OCI-M1 (cell line): ENCODE measurements around the gene CSF2RB.

Experiments used
- DNase-seq: peaks from one replicate; lab custom pipeline; 2025; lab: John Stamatoyannopoulos, UW

The CSF2RB gene

DNA sequence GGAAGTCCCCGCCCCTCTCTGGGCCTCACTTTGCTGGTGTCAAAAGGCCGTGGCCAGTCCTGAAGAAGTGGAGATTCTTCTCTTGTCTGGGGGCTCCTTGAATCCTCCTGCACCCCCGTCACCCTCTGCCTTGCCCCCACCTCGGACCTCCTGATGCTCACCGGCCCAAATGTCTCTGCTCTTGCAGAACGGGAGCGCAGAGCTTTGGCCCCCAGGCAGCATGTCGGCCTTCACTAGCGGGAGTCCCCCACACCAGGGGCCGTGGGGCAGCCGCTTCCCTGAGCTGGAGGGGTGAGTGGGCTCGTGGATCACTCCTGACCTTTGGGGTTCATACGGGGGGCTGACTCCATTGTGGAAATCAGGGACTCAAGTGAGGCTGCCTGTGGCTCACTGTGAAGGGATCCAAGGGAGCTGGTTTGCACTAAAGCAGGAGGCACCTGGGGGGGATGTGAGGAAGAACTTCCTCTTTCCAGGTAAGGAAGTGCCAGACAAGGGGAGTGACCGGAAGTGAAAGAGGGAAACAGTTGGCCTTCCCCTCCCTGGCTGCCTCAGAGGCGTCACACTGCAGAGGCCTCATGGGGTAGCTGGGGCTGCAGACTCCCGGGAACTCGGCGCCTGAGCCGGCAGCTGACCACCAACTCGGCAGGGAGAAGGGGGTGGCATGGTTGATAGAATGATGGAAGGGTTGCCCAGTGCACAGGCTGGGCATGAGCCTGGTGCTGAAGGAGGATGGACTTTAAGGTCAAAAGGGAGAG, 23.1 kb downstream of the CSF2RB start:
- DNase-seq = peak; percentile 30

DNA sequence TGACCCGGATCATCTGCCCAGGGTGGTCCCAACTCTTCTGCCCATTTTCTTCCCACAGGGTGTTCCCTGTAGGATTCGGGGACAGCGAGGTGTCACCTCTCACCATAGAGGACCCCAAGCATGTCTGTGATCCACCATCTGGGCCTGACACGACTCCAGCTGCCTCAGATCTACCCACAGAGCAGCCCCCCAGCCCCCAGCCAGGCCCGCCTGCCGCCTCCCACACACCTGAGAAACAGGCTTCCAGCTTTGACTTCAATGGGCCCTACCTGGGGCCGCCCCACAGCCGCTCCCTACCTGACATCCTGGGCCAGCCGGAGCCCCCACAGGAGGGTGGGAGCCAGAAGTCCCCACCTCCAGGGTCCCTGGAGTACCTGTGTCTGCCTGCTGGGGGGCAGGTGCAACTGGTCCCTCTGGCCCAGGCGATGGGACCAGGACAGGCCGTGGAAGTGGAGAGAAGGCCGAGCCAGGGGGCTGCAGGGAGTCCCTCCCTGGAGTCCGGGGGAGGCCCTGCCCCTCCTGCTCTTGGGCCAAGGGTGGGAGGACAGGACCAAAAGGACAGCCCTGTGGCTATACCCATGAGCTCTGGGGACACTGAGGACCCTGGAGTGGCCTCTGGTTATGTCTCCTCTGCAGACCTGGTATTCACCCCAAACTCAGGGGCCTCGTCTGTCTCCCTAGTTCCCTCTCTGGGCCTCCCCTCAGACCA, 24.0 kb downstream of the CSF2RB start:
- no peak for DNase-seq

DNA sequence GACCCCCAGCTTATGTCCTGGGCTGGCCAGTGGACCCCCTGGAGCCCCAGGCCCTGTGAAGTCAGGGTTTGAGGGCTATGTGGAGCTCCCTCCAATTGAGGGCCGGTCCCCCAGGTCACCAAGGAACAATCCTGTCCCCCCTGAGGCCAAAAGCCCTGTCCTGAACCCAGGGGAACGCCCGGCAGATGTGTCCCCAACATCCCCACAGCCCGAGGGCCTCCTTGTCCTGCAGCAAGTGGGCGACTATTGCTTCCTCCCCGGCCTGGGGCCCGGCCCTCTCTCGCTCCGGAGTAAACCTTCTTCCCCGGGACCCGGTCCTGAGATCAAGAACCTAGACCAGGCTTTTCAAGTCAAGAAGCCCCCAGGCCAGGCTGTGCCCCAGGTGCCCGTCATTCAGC, 24.6 kb downstream of the CSF2RB start:
- no peak for DNase-seq

DNA sequence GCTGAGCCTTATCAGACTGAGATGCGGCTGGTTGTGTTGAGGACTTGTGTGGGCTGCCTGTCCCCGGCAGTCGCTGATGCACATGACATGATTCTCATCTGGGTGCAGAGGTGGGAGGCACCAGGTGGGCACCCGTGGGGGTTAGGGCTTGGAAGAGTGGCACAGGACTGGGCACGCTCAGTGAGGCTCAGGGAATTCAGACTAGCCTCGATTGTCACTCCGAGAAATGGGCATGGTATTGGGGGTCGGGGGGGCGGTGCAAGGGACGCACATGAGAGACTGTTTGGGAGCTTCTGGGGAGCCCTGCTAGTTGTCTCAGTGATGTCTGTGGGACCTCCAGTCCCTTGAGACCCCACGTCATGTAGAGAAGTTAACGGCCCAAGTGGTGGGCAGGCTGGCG, 25.5 kb downstream of the CSF2RB start:
- DNase-seq = no peak

DNA sequence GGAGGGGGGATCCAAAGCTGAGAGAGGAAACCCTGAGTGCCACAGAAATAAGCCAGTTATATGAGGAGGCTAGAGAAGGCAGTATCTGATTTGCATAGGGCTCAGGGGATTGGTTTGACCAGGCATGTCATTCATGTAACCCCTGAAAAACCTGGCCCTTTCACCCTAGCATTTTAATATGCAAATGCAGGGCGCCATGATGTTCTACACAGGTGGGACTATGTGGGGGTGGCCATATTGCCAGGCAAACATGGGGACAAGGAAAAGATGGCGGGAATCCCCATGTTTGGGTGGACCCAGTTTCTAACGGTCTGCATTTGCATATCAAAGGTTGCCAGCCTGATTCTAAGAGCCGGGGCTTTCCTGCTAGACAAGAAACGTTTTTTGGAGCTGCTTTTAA, 27.2 kb downstream of the CSF2RB start:
- peak; percentile 93 for DNase-seq

DNA sequence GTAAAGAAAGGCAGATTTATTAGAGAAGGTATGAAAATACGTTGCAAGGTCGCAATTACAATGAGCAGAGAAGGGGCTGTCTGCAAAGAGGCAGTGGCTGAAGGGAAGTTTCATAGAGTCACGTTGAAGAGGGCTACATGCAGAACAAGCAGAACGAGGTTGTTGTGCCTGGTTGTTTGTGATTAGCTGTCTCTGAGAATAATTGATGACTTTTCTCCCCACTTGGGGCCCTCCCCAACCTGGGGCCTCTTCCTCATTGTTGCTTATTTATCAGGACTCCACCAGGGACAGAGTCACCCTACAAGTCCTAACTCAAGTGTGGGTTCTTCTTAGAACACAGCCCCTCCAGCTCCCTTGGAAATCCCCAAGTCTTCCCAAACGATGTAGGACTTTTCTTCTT, 29.1 kb downstream of the CSF2RB start:
- no peak for DNase-seq

DNA sequence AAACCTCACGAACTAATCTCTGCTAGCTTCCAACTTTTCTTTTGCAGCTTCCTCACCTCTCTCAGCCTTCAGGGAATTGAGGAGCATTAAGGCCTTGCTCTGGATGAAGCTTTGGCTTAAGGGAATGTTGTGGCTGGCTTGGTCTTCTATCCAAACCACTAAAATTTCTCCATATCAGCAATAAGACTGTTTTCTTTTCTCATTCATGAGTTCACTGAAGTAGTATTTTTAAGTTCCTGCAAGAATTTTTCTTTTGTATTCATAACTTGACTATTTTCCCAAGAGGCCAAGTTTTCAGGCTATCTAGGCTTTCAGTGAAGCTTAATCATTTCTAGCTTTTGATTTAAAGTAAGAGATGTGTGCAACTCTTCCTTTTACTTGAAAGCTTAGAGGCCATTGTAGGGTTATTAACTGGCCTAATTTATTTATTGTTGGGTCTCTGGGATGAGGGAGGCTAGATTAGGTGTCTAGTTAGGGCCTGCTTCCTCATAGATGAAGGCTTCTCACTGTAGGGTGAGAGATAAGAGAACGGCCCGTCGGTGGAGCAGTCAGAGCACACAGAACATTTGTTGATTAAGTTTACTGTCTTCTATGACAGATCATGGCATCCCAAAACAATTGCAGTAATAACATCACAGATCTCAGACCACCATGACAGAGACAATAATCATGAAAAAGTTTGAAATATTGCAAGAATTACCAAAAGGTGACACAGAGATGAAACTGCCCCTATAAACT, 33.2 kb downstream of the CSF2RB start:
- peak; percentile 76 for DNase-seq

DNA sequence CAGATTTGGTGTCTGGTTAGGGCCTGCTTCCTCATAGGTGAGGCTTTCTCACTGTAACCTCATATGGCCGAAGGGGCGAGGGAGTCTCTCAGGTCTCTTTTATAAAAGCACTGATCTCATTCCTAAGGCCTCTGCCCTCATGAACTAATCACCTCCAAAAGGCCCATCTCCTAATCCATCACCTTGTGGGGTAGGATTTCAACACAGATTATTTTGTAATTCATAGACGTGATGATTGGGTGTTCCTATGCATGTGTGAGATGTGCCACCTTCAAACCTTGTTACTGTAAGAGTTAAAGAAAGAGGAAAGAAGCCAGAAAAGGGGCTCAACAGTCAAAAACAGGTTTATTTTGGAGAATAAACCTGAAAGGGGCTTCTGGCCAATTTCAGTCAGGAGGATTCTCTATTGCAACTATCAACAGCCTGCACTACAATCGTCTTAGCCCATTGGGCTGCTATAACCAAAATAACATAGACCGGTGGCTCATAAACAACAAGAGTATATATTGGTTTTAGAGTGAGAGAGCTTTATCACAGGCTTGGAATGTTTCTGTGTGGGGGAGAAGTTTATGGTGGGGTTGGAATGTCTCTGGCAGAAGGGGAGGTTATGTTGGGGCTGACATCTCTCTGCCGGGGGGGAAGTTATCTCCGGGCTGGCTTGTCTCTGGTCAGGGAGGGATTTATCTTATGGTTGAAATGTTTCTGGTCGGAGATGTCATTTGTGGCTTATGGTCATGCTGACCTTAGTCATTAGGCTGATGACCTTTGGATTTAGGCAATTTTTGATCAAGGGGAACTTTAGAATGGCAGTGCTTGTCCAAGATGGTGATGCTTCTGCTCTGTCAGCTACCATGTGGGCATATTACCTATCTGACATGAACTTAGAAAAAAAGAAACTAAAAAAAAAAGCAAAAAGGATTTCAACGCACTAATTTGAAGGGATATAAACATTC, 35.1 kb downstream of the CSF2RB start:
- DNase-seq = no peak

DNA sequence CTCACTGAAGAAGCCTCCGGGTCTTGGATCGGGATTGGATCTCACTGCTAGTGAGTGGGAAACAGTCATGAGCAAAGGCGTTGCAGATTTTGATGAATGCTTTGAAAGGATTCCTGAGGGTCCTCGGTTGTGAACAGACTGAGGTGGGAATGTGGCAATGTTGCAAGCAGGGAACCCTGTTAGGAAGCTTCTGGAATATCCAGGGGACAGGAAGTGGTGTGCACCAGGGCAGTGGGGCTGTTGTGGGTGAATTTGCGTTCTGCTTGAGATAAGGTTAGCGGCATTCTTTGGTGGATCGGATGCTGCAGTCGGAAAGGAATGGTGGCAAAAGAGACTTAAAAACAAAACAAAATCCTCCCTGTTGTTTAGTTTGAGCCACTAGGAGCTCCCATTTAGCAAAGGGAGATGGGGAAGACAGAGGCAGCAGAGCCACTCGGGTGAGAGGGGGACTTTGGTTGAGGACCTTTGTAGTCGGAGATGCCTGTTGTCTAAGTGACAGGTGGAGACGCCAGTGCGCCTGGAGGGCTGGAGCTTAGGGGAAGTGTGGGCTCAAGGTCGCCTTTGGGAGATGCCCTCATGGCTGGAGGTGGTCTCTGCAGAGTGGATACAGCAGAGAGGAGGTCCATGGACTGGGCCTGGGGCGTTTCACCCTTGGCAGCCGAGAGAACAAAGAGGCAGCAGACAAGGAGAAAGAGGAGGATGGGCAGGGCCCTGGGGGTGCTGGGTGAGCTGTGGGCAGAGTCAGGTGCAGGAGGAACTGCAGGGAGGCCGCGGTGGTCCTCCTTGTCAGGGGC, 37.6 kb downstream of the CSF2RB start:
- no peak for DNase-seq

DNA sequence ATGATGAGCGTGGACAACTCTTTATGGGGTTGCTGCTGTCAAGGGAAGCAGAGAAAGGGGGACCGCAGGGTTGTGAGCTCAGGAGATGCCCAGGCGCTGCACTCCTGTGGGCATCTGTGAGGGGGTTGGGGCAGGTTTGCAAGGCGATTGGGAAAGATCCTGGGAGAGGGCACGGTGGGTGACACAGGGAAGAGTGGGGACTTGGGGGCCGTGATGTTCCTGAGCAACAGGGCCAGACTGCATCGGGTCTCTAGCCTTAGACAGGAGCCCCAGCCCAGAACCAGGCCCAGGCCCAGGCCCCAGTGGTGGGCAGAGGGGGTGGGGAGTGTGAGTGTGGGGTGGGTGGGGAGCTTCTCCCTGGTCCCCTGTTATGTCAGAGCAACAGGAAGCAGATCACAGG, 38.3 kb downstream of the CSF2RB start:
- DNase-seq = no peak

DNA sequence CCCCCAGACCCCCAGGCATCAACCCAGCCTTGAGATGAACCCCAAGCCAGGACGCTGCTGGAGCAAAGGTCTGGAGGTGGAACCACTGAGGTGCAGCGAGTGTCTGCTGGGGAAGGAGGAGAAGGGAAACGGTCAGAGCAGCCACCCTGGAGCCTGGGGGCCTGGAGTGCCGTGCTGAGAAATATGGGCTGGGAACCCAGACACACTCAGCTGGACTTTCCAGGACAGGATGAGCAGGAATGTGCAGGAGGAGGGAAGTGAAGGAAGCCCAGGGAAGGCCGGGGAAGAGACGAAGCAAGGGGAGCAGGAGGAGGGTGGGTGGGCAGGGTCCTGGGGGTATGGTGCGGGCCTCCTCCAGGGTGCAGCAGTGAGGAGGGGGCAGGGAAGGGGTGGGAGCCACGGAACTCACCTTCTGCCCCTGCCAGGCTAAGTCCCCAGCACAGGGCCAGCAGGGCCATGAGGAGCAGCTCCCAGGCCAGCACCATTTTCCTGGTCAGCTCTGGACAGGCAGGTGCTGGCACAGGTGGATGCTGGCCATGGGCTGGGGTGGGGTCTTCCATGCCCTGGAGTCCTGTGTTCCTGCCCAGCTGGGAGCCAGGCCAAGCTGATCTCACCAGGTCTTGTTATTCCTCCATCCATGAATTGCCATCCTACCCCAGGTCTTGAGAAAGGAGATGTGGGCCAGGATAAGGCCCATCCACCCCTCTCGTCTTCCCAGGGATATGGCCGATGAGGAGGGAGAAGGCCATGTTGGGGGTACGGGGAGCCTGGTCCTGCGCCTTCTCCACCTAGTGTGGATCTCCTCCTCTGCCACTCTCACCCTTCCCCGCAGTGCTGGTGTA, 40.0 kb downstream of the CSF2RB start:
- DNase-seq = no peak

DNA sequence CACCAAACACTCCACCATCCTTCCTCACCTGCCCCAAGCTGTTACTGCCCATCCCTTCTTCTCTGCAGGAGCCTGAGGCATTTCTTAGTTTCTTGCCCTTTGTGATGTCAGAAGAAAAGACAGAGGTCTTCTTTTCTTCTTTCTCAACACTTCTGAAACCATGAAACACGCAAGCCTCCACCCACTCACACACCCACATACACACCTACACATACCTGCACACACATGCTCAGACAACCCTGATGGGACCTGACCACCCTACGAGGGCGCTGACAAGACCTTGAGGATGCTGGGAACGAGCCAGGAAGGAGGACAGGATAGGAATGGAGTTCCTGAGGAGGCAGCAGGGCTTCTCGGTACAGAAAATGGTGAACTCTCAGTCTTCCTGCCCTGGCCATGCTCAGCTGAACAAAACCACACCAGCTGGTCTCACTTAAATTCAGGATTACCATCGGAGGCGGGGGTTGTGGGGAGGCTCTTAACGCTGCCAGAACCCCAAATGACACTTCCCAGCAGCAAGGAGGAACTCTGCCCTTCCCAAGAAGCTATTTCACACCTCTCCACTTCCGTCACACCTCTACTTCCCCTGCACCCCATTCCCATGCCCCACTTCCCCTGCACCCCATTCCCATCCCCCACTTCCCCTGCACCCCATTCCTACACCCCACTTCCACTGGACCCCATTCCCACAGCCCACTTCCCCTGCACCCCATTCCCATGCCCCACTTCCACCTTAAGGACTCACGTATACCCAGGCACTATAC, 41.0 kb downstream of the CSF2RB start:
- DNase-seq = no peak

DNA sequence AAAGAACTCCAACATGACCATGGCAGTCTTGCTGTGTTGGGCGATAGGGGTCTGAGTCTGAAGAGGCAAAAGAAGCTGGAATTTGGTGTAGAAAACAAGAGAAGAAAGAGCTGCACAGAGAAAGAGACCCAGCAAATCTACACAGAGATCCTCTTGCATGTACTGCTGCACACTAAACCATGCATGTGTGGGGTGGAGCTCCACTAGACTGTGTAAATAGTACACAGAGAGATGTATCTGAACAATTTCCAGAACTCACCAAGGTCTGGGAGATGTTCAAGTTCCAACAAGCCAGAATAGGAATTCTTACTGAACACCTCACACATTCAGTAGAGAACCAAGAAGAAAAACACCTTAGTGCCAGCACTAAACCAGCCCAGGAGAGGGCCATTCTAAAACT, 42.3 kb downstream of the CSF2RB start:
- no peak for DNase-seq

DNA sequence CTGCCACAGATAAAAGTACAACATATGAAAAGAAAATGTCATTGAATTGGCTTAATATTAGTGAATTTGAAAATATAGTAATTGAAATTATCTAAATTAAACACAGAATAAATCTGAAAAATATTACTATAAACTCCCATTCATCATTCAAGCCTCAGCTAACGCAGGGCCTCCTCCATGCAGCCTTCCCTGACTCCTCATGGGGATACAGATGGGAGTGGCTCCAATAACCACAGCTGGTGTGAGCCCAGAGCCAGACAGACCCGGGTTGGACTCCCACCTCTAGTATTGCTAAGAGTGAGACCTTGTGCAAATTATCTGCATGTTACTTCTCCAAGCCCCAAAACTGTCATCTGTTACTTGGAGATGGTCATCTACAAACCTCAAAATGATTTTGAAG, 44.9 kb downstream of the CSF2RB start:
- no peak for DNase-seq

DNA sequence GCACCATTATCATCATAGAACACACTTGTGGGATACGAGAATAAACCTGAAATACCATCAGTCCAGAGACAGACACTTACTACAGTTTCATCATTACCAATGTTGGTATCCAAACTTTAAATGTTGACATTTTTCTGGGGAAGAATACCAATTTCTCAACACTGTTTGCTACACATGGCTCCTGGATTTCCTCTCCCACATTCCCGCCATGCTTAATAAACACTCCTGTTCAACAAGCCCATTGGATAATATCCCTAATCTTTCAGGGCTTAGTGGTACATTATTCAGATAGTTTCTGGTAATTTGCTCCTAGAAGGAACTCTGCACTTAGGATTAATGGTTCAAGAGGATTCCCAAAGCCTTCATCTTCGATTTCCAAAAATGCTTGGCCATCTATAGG, 48.2 kb downstream of the CSF2RB start:
- DNase-seq = no peak

DNA sequence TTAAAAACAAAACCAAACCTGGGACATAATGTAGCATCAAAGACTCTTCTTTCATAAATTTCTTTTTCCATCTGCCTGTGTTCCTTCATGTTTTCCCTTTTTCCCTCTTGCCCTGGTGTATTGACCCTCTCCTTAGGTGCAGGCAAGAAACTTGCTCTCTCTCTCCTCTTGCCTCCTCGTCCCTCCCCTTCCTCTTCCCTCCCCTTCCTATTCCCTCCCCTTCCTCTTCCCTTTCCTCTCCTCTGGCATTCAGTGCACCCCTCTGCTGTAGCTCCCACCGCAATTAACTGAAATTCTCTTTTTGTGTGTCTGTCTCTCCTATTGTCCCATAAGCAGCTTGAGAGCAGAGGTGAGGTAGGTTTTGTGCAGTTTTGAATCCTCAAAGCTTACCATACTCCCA, 49.9 kb downstream of the CSF2RB start:
- DNase-seq = peak; percentile 51

DNA sequence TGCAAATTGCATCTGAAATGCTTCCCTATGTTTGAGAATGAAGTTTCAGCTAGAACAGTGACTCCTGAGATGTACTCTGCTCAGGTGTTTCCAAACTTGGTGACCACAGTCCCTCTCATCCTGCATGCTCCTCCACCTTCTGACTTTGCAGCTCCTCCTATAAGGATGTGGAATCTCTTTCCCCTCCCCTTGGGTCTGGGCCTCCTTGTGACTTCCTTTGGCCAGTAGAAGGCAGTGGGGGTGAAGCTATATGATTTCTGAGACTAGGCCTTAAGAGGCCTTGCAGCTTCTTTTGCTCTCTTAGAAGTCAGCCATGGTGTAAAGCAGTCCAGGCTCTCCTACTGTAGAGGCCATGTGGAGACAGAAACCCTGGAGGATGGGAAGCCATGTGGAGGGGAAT, 50.7 kb downstream of the CSF2RB start:
- DNase-seq = peak; percentile 79

DNA sequence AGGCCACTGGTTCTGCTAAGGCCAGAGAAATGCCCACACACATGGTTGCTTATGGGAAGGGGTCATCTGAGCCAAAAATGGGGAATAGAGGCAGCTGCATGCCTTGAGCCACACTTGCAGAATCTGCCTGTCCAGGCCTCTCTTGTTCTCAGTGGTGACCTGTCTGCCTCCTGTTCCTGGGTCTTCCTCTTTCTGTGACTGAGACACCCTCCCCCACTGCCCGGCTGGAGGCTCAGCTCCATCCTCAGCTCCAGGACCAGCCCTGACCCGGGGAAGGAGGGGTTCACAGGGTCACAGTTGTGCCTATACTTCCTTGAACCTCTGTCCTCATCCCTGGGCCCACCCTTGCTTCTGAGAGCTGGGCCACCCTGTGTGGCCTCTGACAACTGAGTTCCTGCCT, 52.3 kb downstream of the CSF2RB start:
- DNase-seq = peak; percentile 57

DNA sequence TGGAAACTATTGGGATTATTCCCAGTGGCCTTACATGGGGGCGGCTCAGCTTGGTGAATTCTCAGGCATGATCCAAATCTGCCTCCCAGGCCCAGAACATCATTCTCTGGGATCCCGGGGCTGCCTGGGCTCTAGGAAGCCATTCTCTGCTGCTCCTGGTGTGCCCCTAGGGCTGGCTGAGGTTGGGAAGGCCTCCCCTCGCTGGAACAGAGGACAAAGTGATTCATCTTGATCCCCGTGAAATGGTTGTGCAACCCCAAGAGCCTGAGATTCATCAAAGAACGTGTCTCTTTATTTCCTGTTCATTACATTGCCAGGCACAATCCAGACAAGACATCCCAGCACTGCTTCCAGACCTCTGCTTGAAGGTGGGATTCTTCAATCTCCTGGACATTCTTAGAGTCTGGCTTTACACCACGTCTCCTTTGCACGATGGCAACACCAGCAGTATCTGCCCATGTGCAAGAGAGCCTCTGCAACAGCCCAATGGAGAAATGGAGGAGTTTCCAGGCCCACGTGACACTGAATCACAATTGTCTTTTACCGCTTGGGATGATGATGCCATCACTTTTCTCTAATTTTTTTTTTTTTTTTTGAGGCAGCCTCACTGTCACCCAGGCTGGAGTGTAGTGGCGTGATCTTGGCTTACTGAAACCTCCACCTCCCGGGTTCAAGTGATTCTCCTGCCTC, 53.6 kb downstream of the CSF2RB start:
- DNase-seq = no peak
